Measurements from ENCODE around the gene VPS35L.

- TF ChIP-seq CTCF (conservative IDR thresholded peaks at IDR 0.05; ENCODE audit: low read depth, low read length) (peak; percentile 95), EZH2 (IDR thresholded peaks at IDR 0.05; ENCODE audit: borderline replicate concordance, low read depth, low read length, poor library complexity, severe bottlenecking) (no peak)
Observed at GRCh38 chr16:19583665-19584300, 28.3 kb downstream of the VPS35L start.

Measured in A673 (cell line).